DOHH2 (cell line): ENCODE data around the gene TMEM132D.

Experiments used
- H3F3A ChIP-seq: fragments of 200-600 bp; sonication (generic), shearing (Covaris generic); 2 replicates; pipeline ENCODE4 v1.6.0; 2016; ENCODE audit warnings: antibody characterized with exemption, mild to moderate bottlenecking; ENCODE audit not compliant: control insufficient read depth, insufficient read depth
- H3K27ac ChIP-seq: fragments of 200-600 bp; sonication (generic); 2 replicates; pipeline ENCODE4 v1.5.1; 2014; ENCODE audit warnings: low read depth, mild to moderate bottlenecking, low read length, moderate library complexity
- H3K27me3 ChIP-seq: fragments of 200-600 bp; sonication (generic); 2 replicates; pipeline ENCODE4 v1.6.1; 2014; ENCODE audit warnings: mild to moderate bottlenecking, low read length, mixed read lengths; ENCODE audit not compliant: control insufficient read depth
- H3K36me3 ChIP-seq: fragments of 200-600 bp; sonication (generic); 2 replicates; pipeline ENCODE4 v1.6.1; 2014; ENCODE audit warnings: mild to moderate bottlenecking, low read length, moderate library complexity, mixed read lengths; ENCODE audit not compliant: control insufficient read depth
- H3K4me1 ChIP-seq: fragments of 200-600 bp; sonication (generic); 2 replicates; pipeline ENCODE4 v1.6.1; 2014; ENCODE audit warnings: mild to moderate bottlenecking, low read length, mixed read lengths; ENCODE audit not compliant: control insufficient read depth
- H3K4me2 ChIP-seq: fragments of 200-600 bp; sonication (generic); 2 replicates; pipeline ENCODE4 v1.6.0; 2014; ENCODE audit warnings: mild to moderate bottlenecking, low read length, moderate library complexity
- H3K4me3 ChIP-seq: fragments of 200-600 bp; sonication (generic); 2 replicates; pipeline ENCODE4 v1.5.1; 2014; ENCODE audit warnings: mild to moderate bottlenecking, low read length, mixed read lengths
- H3K79me2 ChIP-seq: fragments of 200-600 bp; sonication (generic); 2 replicates; pipeline ENCODE4 v1.6.1; 2014; ENCODE audit warnings: mild to moderate bottlenecking, low read length, mixed read lengths; ENCODE audit not compliant: control insufficient read depth
- H3K9me2 ChIP-seq: fragments of 200-600 bp; sonication (generic); replicated peaks from 2 replicates; pipeline ENCODE4 v1.6.1; 2014; ENCODE audit warnings: mild to moderate bottlenecking, low read length, mixed read lengths; ENCODE audit not compliant: control insufficient read depth
- H3K9me3 ChIP-seq: fragments of 200-600 bp; sonication (generic); 2 replicates; pipeline ENCODE4 v1.6.1; 2014; ENCODE audit warnings: antibody characterized with exemption, low read length, mixed read lengths; ENCODE audit not compliant: control insufficient read depth, insufficient read depth
- H4K20me1 ChIP-seq: fragments of 200-600 bp; sonication (generic); 2 replicates; pipeline ENCODE4 v1.6.0; 2014; ENCODE audit warnings: low read depth, mild to moderate bottlenecking, antibody characterized with exemption, low read length, moderate library complexity; ENCODE audit not compliant: control insufficient read depth, insufficient read depth
- CTCF ChIP-seq: fragments of 200-600 bp; sonication (generic); IDR thresholded peaks from one replicate; pipeline ENCODE4 v1.5.1; 2014; ENCODE audit warnings: antibody characterized with exemption, mild to moderate bottlenecking, low read depth, low read length; ENCODE audit not compliant: poor library complexity, severe bottlenecking
- EZH2phosphoT487 ChIP-seq: fragments of 200-600 bp; sonication (generic); IDR thresholded peaks from 2 replicates; pipeline ENCODE4 v1.6.1; 2017; ENCODE audit warnings: borderline replicate concordance, mild to moderate bottlenecking, antibody characterized with exemption, low read length, moderate library complexity, mixed read lengths

Gene TMEM132D

GRCh38 chr12:129378496-129378895 lies 525.3 kb downstream of the TMEM132D start:
- Histone ChIP-seq H3K4me3 (no peak overlapping the region), H3K4me1 (no peaks in the 10 kb centered on the region), H3K27me3 (no peaks in the 10 kb centered on the region), H3K27ac (no peak overlapping the region), H3K9me2 (no peaks in the 10 kb centered on the region), H3K9me3 (no peaks in the 10 kb centered on the region), H3K36me3 (no peaks in the 10 kb centered on the region), H3K79me2 (no peaks in the 10 kb centered on the region), H3K4me2 (no peak overlapping the region), H4K20me1 (no peaks in the 10 kb centered on the region), H3F3A (no peaks in the 10 kb centered on the region)
- TF ChIP-seq CTCF (no peak), EZH2phosphoT487 (no peak)

- no peaks in the 10 kb centered on the region for H4K20me1 ChIP-seq
- no peak for TF ChIP-seq CTCF
- TF ChIP-seq EZH2phosphoT487, result no peak
- no peaks in the 10 kb centered on the region for H3K36me3 ChIP-seq
Observed at GRCh38 chr12:129373746-129374145, 530.1 kb downstream of the TMEM132D start.

GRCh38 chr12:129372876-129373275 lies 530.9 kb downstream of the TMEM132D start:
- H3K79me2 ChIP-seq, result no peaks in the 10 kb centered on the region
- H3K9me3 ChIP-seq, result no peaks in the 10 kb centered on the region
- H3K36me3 ChIP-seq, result no peaks in the 10 kb centered on the region
- no peaks in the 10 kb centered on the region for H3K27me3 ChIP-seq
- H4K20me1 ChIP-seq, result no peaks in the 10 kb centered on the region
- no peak overlapping the region for H3K27ac ChIP-seq
- TF ChIP-seq CTCF (no peak), EZH2phosphoT487 (no peak)
- no peak overlapping the region for H3K4me3 ChIP-seq
- H3F3A ChIP-seq, result no peaks in the 10 kb centered on the region
- H3K4me1 ChIP-seq, result no peaks in the 10 kb centered on the region
- no peak overlapping the region for H3K4me2 ChIP-seq
- no peaks in the 10 kb centered on the region for H3K9me2 ChIP-seq

More at GRCh38 chr12:129373746-129374145, 530.1 kb downstream of the TMEM132D start:
- no peaks in the 10 kb centered on the region for H3K9me2 ChIP-seq
- H3K27ac ChIP-seq, result no peak overlapping the region
- no peak overlapping the region for H3K4me3 ChIP-seq
- H3K4me1 ChIP-seq, result no peaks in the 10 kb centered on the region
- H3K27me3 ChIP-seq, result no peaks in the 10 kb centered on the region
- no peaks in the 10 kb centered on the region for H3K79me2 ChIP-seq
- H3K9me3 ChIP-seq, result no peaks in the 10 kb centered on the region
- no peaks in the 10 kb centered on the region for H3F3A ChIP-seq
- no peak overlapping the region for H3K4me2 ChIP-seq

GRCh38 chr12:129372348-129372747 lies 531.5 kb downstream of the TMEM132D start:
- Histone ChIP-seq H3F3A (no peaks in the 10 kb centered on the region), H4K20me1 (no peaks in the 10 kb centered on the region), H3K36me3 (no peaks in the 10 kb centered on the region), H3K4me2 (no peak overlapping the region), H3K9me3 (no peaks in the 10 kb centered on the region), H3K27ac (no peak overlapping the region), H3K79me2 (no peaks in the 10 kb centered on the region), H3K27me3 (no peaks in the 10 kb centered on the region), H3K4me3 (no peak overlapping the region), H3K4me1 (no peaks in the 10 kb centered on the region), H3K9me2 (no peaks in the 10 kb centered on the region)
- TF ChIP-seq EZH2phosphoT487 (no peak), CTCF (no peak)
